ENCODE data around the gene CCDC60.

DNA sequence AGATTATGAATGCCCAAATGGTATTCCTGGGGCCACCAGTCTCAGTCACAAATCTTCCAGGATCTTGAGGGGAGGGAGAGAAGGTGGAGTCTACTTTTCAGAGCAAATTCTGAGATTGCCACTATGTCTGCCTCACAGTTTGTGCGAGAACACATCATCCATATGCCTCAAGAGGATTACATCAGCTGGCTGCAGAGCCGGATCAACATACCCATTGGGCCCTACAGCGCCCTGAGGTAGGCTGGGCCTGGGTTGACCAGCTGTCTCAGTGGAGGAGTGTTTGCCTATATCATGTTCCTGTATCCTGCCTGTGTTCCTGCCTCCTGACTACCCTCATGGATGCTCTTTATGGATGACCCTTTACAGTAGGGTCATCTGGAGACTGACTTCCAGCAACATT, 205.9 kb downstream of the CCDC60 start:
- TF ChIP-seq CTCF (IDR thresholded peaks at IDR 0.05) (no peak), POLR2A (IDR thresholded peaks at IDR 0.05) (no peak)

All from breast epithelium (tissue), 3 donors.